Measurements from ENCODE around the gene KLHL29.

GRCh38 chr2:23385351-23385747, 370 bp downstream of the KLHL29 start:
- TF ChIP-seq, protein P1, sequence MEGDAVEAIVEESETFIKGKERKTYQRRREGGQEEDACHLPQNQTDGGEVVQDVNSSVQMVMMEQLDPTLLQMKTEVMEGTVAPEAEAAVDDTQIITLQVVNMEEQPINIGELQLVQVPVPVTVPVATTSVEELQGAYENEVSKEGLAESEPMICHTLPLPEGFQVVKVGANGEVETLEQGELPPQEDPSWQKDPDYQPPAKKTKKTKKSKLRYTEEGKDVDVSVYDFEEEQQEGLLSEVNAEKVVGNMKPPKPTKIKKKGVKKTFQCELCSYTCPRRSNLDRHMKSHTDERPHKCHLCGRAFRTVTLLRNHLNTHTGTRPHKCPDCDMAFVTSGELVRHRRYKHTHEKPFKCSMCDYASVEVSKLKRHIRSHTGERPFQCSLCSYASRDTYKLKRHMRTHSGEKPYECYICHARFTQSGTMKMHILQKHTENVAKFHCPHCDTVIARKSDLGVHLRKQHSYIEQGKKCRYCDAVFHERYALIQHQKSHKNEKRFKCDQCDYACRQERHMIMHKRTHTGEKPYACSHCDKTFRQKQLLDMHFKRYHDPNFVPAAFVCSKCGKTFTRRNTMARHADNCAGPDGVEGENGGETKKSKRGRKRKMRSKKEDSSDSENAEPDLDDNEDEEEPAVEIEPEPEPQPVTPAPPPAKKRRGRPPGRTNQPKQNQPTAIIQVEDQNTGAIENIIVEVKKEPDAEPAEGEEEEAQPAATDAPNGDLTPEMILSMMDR (IDR thresholded peaks at IDR 0.05), result no peak
- TF ChIP-seq POLR2A (IDR thresholded peaks at IDR 0.05), result no peak
